GM20431 (cell line): ENCODE measurements around the gene C3orf38.
"Not testable (repeated sequence)": the region's sequence is repeated elsewhere in the genome, so short reads cannot be mapped to it uniquely, and the experiment has no call there.

Experiments used
- in situ Hi-C: fragments of 300-500 bp; cut with MseI, MboI; formaldehyde crosslinking; loops from one replicate; pipeline ENCODE4 v1.15.0; 2020; ENCODE audit warnings: low sequenced_read_pairs; ENCODE audit not compliant: unreplicated experiment

Gene C3orf38

DNA sequence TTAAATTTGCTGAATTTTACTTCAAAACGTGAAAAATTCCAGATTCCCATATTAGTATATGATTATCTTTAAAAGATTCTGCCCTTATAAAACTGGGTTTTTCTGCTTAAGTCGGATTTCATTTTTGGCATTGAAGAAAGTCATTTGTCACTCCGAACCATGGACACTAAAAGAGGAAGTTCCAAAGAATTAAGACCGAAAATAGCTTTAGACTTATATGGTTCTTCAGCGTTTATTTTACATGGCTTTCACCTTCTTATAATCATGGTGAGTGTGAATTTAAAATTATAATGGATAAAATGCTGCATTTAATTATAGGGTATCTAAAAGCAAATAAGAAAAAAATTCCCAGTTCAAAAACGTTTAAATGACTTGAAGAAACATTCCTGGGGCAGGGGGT lies 1.0 kb downstream of the C3orf38 start:
- in situ Hi-C loops, result loop anchor here (25.0 kb wide), 1 partner anchor 839 kb away; no protein-coding TSS in a partner anchor

DNA sequence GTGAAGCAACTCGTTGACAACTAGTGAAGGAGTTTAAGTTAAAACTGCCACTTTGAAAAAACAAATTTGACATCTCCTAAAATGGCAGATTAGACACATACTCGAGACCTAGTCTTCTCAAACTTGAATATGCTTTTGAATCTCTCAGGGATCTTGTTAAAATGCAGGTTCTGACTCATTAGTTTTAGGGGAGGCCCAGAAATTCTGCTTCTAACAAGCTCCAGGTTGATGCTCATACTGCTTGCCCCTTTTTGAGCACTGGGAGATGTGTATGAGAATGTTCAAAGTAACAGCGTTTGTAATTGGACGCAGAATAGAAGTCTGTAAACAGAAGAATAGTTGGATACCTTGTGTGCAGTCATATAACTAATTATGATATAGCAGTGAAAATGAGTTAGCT lies 1.6 kb downstream of the C3orf38 start:
- in situ Hi-C loops, result loop anchor here (25.0 kb wide), 1 partner anchor 839 kb away; no protein-coding TSS in a partner anchor

DNA sequence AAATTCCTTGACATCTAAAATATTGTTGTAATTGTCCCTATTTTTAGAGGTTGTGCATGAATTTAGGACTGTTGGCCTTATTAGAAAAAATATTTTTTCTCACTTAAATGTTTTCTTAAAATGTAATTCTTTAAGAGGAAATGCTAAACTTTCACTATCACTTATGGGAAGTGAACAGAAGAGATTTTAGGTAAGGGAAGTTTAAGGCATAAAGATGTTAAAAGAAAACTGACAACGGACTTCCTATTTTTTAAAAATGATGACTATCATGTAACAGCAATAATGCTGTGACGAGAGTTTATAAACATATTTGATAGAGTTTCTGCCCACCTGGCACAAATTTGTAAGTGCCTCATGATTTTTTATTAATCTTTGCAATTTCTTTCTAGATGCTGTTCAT lies 3.1 kb downstream of the C3orf38 start:
- in situ Hi-C loops, result loop anchor here (25.0 kb wide), 1 partner anchor 841 kb away; no protein-coding TSS in a partner anchor

DNA sequence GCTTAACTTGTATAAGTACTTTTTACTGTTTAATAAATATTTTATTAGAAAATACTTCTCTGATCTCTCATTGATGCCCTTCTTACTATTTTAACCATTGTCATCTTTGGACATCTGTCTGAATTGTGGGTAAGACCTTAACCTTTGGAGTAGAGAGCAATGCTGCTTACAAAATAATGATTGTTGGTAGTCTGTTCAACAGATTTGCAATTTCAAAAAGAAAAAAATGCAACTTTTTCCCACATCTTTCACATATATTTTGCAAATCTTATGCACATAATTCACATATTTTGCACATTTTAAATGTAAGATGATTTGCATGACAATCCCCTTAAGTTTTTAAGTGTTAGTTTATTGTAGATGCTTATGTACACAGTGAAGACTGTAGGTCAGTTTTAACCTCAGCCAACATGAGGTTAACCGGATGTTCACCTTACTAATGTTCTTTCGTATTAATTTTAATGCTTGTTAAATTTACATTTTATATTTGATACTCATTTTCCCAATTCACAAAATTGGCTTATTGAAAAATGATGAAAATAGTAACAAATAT lies 16.7 kb downstream of the C3orf38 start:
- in situ Hi-C loops, result loop anchor here (25.0 kb wide), 1 partner anchor 854 kb away; no protein-coding TSS in a partner anchor

DNA sequence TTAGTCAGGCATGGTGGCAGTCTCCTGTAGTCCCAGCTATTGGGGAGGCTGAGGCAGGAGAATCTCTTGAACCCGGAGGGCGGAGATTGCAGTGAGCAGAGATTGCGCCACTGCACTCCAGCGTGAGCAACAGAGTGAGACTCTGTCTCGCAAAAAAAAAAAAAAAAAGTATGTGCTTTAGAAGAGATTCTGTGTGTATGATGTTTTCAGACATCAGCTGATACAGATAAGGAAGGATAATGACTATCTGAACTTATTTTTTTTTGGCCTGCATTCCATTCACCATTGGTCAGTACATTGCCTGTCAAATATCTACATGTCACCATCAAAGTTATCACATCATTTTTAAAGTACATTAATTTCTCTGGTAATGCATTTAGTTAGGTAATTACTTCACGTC lies 17.4 kb downstream of the C3orf38 start:
- in situ Hi-C loops, result loop anchor here (25.0 kb wide), 1 partner anchor 855 kb away; no protein-coding TSS in a partner anchor

DNA sequence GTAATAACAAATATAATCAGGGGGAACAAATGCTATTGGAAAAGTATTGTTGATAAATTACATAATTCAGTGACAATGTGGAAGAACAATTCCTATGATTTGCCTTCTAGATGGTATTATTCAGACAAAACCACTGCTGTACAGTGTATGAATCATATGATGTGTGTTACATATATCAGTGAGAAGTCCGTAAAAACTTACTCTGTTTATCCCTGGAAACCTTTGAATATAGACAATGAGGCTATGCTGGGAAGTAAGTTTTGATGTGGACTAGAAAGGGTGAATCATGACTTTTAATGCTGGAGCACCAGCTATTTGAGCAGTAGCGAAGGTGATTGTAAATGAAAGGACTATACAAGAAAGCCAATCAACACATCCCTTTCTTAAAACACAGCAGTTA lies 17.9 kb downstream of the C3orf38 start:
- in situ Hi-C loops, result loop anchor here (25.0 kb wide), 1 partner anchor 855 kb away; no protein-coding TSS in a partner anchor

DNA sequence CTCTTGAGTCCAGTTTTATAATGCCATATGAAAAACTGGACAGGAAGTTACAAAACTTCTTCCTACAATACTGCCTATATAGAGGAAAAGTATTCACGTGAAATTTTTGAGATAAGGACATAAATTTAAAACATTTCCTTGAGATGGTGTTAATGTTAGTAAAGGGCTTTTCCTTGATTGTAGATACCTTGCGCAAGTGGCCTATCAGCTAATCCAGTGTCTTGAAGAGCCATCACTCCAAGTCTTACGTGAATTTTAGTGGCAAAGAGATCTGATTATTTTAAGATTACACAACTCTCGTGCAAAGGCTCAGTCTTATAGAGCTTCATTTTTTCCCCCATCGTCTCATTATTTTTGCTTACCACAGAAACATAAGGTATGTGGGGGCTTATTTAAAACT lies 18.4 kb downstream of the C3orf38 start:
- in situ Hi-C loops, result loop anchor here (25.0 kb wide), 1 partner anchor 856 kb away; no protein-coding TSS in a partner anchor

DNA sequence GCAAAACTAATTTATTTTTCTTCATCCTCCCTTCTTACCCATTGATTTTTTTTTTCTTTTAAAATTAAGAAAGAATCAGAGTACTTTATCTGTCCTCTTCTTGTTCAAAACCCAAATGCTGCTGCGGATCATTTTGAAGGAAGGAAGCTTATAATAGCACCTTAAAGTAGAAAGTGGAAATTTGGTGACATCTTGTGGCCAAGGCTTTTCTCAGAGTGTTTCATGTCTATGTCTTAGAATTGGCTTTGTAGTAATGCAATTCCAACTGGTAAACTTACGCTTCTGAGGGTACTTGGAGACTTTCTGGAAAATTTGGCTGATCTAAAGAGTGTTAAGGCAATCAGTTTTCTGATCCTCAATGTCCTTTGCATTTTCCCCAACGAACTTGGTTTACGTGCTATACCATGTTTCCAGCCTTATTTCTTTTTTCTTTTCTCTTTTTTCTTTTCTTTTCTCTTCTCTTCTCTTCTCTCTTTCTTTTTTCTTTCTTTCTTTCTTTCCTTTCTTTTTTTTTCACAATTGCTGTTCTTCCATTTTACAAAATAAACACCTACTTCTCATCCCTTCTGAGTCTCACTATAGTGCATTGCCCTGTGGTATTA lies 30.7 kb downstream of the C3orf38 start:
- in situ Hi-C loops, result no loop called here

DNA sequence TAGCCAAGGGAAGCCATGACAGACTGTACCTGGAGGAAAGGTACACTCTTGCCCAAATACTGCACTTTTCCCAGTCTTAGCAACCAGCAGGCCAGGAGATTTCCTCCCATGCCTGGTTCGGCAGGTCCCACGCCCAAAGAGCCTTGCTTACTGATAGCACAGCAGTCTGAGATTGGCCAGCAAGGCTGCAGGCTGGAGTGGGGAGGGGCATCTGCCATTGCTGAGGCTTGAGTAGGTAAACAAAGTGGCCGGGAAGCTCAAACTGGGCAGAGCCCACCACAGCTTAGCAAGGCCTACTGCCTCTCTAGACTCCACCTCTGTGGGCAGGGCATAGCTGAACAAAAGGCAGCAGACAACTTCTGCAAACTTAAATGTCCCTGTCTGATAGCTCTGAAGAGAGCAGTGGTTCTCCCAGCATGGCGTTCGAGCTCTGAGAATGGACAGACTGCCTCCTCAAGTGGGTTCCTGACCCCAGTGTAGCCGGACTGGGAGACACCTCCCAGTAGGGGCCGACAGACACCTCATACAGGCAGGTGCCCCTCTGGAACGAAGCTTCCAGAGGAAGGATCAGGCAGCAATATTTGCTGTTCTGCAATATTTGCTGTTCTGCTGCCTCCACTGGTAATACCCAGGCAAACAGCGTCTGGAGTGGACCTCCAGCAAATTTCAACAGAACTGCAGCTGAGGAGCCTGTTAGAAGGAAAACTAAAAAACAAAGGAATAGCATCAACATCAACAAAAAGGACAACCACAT lies 32.6 kb downstream of the C3orf38 start:
- in situ Hi-C loops, result not testable (repeated sequence)

DNA sequence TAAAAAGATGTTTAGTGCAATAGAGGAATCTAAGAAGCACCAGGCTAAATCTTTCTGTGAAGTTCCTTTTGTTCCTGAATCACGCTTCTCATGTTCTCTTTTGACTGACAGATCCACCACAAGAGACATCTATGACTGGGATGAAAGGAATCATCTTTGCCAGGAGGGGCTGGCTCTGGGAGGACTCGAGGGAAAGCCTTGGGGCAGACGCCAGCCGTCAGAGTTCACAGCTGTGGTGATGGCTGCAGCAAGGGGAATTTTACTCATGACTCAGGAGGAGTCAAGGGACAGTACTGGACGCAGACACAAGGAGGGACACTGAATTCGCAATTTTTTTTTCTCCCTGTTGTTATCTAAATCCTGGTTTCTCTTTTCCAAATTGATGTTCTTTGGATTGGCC lies 38.7 kb downstream of the C3orf38 start:
- in situ Hi-C loops, result no loop called here

DNA sequence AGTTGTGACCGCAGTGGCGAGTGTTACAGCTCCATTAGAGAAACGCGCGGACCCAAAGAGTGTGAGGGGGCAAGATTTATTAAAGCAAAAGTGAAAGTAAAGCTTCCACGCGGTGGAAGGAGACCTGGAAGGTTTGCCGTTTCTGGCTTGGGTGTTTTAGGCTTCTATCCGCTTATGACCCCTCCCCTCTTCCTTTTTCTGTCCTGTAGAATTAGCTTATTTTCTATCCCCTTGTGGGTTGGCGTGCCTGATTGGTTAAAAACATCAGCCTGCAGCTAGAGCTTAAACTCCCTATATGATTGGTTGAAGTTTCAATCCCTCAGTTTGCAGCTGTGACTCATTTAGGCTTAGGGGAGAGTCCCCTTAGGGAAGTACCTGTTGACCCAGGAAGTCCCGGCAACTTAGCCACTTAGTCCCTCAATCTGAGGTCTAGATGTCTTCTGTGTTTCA lies 39.6 kb downstream of the C3orf38 start:
- in situ Hi-C loops, result no loop called here

DNA sequence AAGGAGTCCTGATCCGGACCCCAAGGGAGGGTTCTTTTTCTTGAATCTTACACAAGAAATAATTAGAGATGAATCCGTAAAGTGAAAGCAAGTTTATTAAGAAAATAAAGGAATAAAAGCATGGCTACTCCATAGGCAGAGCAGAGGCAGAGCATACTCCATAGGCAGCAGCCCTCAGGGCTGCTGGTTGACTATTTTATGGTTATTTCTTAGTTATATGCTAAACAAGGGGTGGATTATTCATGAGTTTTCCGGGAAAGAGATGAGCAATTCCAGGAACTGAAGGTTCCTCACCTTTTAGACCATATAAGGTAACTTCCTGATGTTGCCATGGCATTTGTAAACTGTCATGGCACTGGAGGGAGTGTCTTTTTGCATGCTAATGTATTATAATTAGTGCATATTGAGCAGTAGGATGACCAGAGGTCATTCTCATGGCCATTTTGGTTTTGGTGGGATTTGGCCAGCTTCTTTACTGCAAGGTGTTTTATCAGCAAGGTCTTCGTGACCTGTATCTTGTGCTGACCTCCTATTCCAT lies 42.2 kb downstream of the C3orf38 start:
- in situ Hi-C loops, result no loop called here

DNA sequence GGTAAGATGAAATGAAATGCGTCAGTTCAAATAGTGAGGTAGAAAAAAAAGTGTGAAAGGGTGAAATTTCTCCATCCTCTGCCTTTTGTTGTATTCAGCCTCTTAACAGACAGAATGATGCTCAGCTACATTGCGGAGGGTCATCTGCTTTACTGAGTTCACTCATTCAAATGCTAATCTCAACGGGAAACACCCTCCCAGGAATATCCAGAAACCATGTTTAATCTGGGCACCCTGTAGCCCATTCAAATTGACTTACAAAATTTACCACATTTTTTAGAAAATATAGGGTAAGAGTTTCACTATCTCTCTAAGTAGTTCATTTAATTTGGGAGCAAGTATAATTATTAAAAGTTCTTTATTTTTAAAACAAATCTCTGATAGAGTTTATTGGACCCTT lies 42.9 kb downstream of the C3orf38 start:
- in situ Hi-C loops, result no loop called here

DNA sequence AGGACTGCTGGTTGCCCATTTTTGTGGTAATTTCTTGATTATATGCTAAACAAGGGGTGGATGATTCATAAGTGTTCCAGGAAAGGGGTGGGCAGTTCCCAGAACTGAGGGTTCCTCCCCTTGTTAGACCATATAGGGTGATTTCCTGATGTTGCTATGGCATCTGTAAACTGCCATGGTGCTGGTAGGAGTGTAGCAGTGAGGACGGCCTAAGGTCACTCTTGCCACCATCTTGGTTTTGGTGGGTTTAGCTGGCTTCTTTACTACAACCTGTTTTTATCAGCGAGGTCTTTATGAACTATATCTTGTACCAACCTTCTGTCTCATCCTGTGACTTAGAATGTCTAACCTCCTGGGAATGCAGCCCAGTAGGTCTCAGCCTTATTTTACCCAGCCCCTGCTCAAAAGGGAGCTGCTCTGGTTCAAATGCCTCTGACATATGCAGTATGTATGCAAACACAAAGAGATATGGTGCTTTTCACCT lies 46.2 kb downstream of the C3orf38 start:
- in situ Hi-C loops, result no loop called here

DNA sequence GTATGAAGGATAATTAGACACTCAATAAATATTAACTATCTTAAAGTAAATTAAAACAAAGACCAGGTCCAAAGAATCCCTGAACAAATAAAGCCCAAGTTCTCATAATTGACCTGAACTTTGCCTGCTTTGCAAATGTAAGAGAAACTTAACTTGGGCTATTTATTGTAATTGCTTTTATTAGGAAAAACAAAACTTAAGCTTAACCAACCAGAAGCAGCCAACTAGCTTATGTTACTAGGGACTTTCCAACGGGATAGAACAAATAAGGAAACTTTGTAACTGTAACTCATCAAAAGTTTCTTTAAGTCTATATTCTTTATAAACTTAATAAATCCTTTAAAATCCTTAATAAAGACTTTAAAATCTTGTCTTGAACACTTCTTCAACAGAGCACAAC lies 48.4 kb downstream of the C3orf38 start:
- in situ Hi-C loops, result no loop called here

DNA sequence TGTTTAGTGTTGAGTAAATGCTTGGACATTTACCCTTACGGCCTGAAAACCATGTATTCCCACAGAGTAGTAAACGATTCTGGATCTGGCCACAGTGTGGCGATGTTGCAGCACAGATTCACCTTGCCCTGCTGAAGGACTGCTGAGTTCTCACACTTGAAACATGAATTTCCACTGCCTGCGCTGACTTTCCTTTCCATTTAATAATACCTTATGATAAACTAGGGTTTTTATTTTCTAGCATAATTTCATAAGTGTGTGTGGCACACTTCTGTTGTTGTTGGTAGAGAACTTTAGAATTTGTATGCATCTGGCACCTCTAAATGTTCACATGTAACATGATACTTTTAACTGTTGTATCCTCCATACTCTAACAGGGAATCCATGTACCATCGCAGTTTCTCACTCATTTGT lies 53.9 kb downstream of the C3orf38 start:
- in situ Hi-C loops, result loop anchor here (25.0 kb wide), 2 partner anchors 884 to 1984 kb away; no protein-coding TSS in a partner anchor
